HCT116 (cell line): ENCODE data around the gene EIF2AK2. TPM values are rescaled to one million over a fixed set of nuclear protein-coding genes. Genes with fewer than 3 reads are reported as not detected.

Source experiments
- ATAC-seq: fragments of 200-7000 bp; cut with Tn5 transposase; 2 replicates; pipeline ENCODE4 v1.9.1; 2020; ENCODE audit warnings: mild to moderate bottlenecking, moderate library complexity
- BruUV-seq: library from RNA; stranded (reverse); fragments of 400-500 nt; replicated peaks from 2 replicates; lab custom pipeline; 2021; lab: Mats Ljungman, UMichigan
- CTCF ChIA-PET: fragments of 300-600 bp; sonication (Branson Sonifier 250); formaldehyde crosslinking; loops from one replicate; lab custom pipeline; 2021; ENCODE audit warnings: antibody characterized with exemption; lab: Charles Lee
- POLR2A ChIA-PET: fragments of 300-600, 350-600 bp; sonication (Branson Sonifier 250); formaldehyde crosslinking; loops from one replicate; lab custom pipeline; 2021; ENCODE audit warnings: antibody characterized with exemption; lab: Charles Lee
- RAD21 ChIA-PET, 2 experiments: fragments of 300-600 bp; sonication (Branson Sonifier 250); formaldehyde crosslinking; loops; one replicate each; lab custom pipeline; 2023; ENCODE audit warnings: low total read pairs in 2 of 2; ENCODE audit not compliant: uncharacterized antibody in 2 of 2, unreplicated experiment in 2 of 2, low non-redundant PET in 1 of 2; lab: Charles Lee
- DNase-seq: peaks from one replicate; pipeline ENCODE4 v3.0.0-alpha.2; 2010; ENCODE audit warnings: low read depth, low spot score
- H2AFZ ChIP-seq: fragments of 200-600 bp; shearing (Covaris generic), sonication (generic); 2 replicates; pipeline ENCODE4 v1.6.1; 2017; ENCODE audit warnings: low read depth, mixed run types, mixed read lengths, antibody characterized with exemption, low read length; ENCODE audit not compliant: poor library complexity, severe bottlenecking
- H3K27ac ChIP-seq: 2 replicates; pipeline ENCODE4 v1.5.1; 2012; ENCODE audit warnings: low read depth, low read length
- H3K27me3 ChIP-seq: fragments of 200-600 bp; sonication (generic); 2 replicates; pipeline ENCODE4 v1.6.1; 2016; ENCODE audit warnings: mixed run types, low read length, mixed read lengths; ENCODE audit not compliant: insufficient read depth
- H3K36me3 ChIP-seq, 2 experiments: fragments of 200-500 bp in 1 of 2; fragments of 200-600 bp in 1 of 2; sonication (Bioruptor generic) in 1 of 2; sonication (generic) in 1 of 2; 2 replicates each; pipeline versions ENCODE4 v1.5.1 to v1.6.1; 2014 to 2016; ENCODE audit warnings: low read length in 2 of 2, inconsistent platforms in 1 of 2, mixed read lengths in 1 of 2, mixed run types in 1 of 2; ENCODE audit not compliant: insufficient read depth in 2 of 2, control insufficient read depth in 1 of 2
- H3K4me1 ChIP-seq, 2 experiments: fragments of 200-600 bp in 1 of 2; sonication (generic) in 1 of 2; 2 replicates each; pipeline versions ENCODE4 v1.5.1 to v1.6.1; 2012 to 2017; ENCODE audit warnings: low read length in 2 of 2, inconsistent platforms in 1 of 2, mild to moderate bottlenecking in 1 of 2, mixed read lengths in 1 of 2, mixed run types in 1 of 2, moderate library complexity in 1 of 2; ENCODE audit not compliant: insufficient read depth in 2 of 2, control insufficient read depth in 1 of 2
- H3K4me2 ChIP-seq: fragments of 200-600 bp; sonication (generic); 2 replicates; pipeline ENCODE4 v1.6.1; 2017; ENCODE audit warnings: mixed run types, low read length, mixed read lengths
- H3K4me3 ChIP-seq, 2 experiments: fragments of 200-600 bp in 1 of 2; sonication (generic) in 1 of 2; replicated peaks in 1 of 2; 2 replicates each; pipeline ENCODE4 v1.5.1; 2011 to 2016; ENCODE audit warnings: low read length in 2 of 2, control low read depth in 1 of 2, low read depth in 1 of 2, mild to moderate bottlenecking in 1 of 2, mixed read lengths in 1 of 2, mixed run types in 1 of 2
- H3K79me2 ChIP-seq: fragments of 200-600 bp; sonication (generic); 2 replicates; pipeline ENCODE4 v1.6.1; 2017; ENCODE audit warnings: mild to moderate bottlenecking, mixed run types, low read length, moderate library complexity, mixed read lengths; ENCODE audit not compliant: insufficient read depth
- H3K9ac ChIP-seq: fragments of 200-600 bp; sonication (generic); 2 replicates; pipeline ENCODE4 v1.6.1; 2016; ENCODE audit warnings: low read length, mixed read lengths
- H3K9me2 ChIP-seq: fragments of 200-600 bp; sonication (generic), shearing (Covaris generic); 2 replicates; pipeline ENCODE4 v1.6.1; 2017; ENCODE audit warnings: mixed run types, mild to moderate bottlenecking, moderate library complexity; ENCODE audit not compliant: insufficient read depth
- H3K9me3 ChIP-seq, 2 experiments: fragments of 200-500 bp in 1 of 2; fragments of 200-600 bp in 1 of 2; sonication (Bioruptor generic) in 1 of 2; sonication (generic) in 1 of 2; 2 replicates each; pipeline ENCODE4 v1.6.1; 2014 to 2017; ENCODE audit warnings: low read length in 2 of 2, mixed read lengths in 2 of 2, inconsistent platforms in 1 of 2, low read depth in 1 of 2, mild to moderate bottlenecking in 1 of 2, mixed run types in 1 of 2, moderate library complexity in 1 of 2; ENCODE audit not compliant: control insufficient read depth in 1 of 2, insufficient read depth in 1 of 2
- H4K20me1 ChIP-seq: fragments of 200-600 bp; sonication (generic), shearing (Covaris generic); 2 replicates; pipeline ENCODE4 v1.6.1; 2017; ENCODE audit warnings: mixed run types, mild to moderate bottlenecking, moderate library complexity; ENCODE audit not compliant: insufficient read depth
- CBX3 ChIP-seq: IDR thresholded peaks from 2 replicates; pipeline ENCODE4 v1.6.1; 2012; ENCODE audit warnings: low read depth
- CEBPB ChIP-seq: IDR thresholded peaks from 2 replicates; pipeline ENCODE4 v1.6.1; 2012; ENCODE audit warnings: low read depth
- EGR1 ChIP-seq: IDR thresholded peaks from 2 replicates; pipeline ENCODE4 v1.6.1; 2012; ENCODE audit warnings: low read depth
- ELF1 ChIP-seq: IDR thresholded peaks from 2 replicates; pipeline ENCODE4 v1.6.1; 2012; ENCODE audit warnings: low read depth, borderline replicate concordance
- FOSL1 ChIP-seq: IDR thresholded peaks from 2 replicates; pipeline ENCODE4 v1.6.1; 2012; ENCODE audit warnings: low read depth
- RAD21 ChIP-seq: IDR thresholded peaks from 2 replicates; pipeline ENCODE4 v1.6.1; 2012; ENCODE audit warnings: low read depth, mild to moderate bottlenecking
- SP1 ChIP-seq: IDR thresholded peaks from 2 replicates; pipeline ENCODE4 v1.6.1; 2012; ENCODE audit warnings: low read depth
- YY1 ChIP-seq: IDR thresholded peaks from 2 replicates; pipeline ENCODE4 v1.6.1; 2011; ENCODE audit warnings: low read length, low read depth, moderate library complexity, mild to moderate bottlenecking; ENCODE audit not compliant: insufficient replicate concordance; ENCODE audit errors: extremely low read depth
- ZFX ChIP-seq: fragments of 450-650 bp; IDR thresholded peaks from 2 replicates; pipeline ENCODE4 v1.6.1; 2017
- ZNF274 ChIP-seq: fragments of 200-500 bp; sonication (Bioruptor generic); IDR thresholded peaks from 2 replicates; pipeline ENCODE4 v1.6.1; 2014; ENCODE audit warnings: mild to moderate bottlenecking, low read depth, low read length, inconsistent platforms
- intact Hi-C: fragments of 100-400 bp; cut with micrococcal nuclease; formaldehyde crosslinking; loops from 2 replicates; pipeline ENCODE4 v1.10.0; 2022
- total RNA-seq: library from RNA; stranded (reverse); gene quantifications from one replicate; pipeline ENCODE4 v1.2.1, GENCODE V29; 2021; ENCODE audit not compliant: unreplicated experiment
- TF ChIP-seq, protein P1 (sequence below): IDR thresholded peaks from 2 replicates; pipeline ENCODE4 v1.6.1; 2011; ENCODE audit warnings: mild to moderate bottlenecking, low read length, moderate library complexity; ENCODE audit not compliant: insufficient replicate concordance; ENCODE audit errors: extremely low read depth
- TF ChIP-seq, protein P2 (sequence below): IDR thresholded peaks from 2 replicates; pipeline ENCODE4 v1.6.1; 2012; ENCODE audit warnings: low read depth
- TF ChIP-seq, protein P3 (sequence below): IDR thresholded peaks from 2 replicates; pipeline ENCODE4 v1.6.1; 2012
- TF ChIP-seq, protein P4 (sequence below), 3 experiments: fragments of 200-600 bp in 1 of 3; sonication (generic) in 1 of 3; IDR thresholded peaks in 2 of 3; conservative IDR thresholded peaks in 1 of 3; 2 replicates each; pipeline ENCODE4 v1.5.1; 2012 to 2017; ENCODE audit warnings: low read depth in 2 of 3, low read length in 2 of 3, antibody characterized with exemption in 1 of 3, borderline replicate concordance in 1 of 3, control low read depth in 1 of 3, mild to moderate bottlenecking in 1 of 3, mixed read lengths in 1 of 3, mixed run types in 1 of 3, moderate library complexity in 1 of 3; ENCODE audit not compliant: insufficient read depth in 1 of 3

EIF2AK2 gene
- total RNA-seq, 1 experiment from 2014 or later, result 40.7 TPM

DNA sequence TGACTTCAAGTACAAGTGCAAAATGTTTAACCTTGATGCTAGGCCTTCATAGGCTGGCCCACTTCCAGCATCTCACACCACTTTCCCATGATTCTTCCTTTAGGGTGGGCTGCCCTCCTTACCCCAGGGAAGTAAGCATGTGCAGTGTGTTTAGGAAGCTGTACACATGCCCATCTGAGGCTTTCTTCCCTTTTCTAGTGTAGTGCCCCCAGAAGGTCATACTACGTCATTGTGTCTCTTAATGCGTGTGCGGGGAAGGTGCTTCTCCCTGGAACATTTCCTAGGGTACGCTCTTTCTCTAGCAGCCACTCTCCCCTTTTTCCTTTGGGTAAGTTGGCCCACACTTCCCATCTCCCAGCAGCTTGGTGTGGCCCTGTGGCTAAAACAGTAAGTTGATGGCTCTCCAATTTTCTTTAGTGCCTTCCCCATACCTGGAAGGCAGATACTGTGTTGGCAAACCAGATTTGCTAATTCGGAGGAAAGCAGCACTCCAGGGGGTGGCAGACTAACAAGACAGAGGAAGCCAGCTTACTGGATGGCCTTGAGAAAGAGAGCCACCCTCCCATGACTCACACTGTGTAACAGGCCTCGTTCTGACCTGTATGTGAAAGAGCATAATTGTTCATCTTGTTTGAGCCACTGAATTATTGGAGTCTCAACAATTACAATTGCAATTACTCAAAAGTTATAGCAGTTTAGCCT is 32.8 kb upstream of the EIF2AK2 start (continued):
- TF ChIP-seq, protein P1, sequence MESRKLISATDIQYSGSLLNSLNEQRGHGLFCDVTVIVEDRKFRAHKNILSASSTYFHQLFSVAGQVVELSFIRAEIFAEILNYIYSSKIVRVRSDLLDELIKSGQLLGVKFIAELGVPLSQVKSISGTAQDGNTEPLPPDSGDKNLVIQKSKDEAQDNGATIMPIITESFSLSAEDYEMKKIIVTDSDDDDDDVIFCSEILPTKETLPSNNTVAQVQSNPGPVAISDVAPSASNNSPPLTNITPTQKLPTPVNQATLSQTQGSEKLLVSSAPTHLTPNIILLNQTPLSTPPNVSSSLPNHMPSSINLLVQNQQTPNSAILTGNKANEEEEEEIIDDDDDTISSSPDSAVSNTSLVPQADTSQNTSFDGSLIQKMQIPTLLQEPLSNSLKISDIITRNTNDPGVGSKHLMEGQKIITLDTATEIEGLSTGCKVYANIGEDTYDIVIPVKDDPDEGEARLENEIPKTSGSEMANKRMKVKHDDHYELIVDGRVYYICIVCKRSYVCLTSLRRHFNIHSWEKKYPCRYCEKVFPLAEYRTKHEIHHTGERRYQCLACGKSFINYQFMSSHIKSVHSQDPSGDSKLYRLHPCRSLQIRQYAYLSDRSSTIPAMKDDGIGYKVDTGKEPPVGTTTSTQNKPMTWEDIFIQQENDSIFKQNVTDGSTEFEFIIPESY, result no peak
- TF ChIP-seq ZFX, result 0 out of 2 replicates have a peak, but pooled peaks have one; percentile 8

DNA sequence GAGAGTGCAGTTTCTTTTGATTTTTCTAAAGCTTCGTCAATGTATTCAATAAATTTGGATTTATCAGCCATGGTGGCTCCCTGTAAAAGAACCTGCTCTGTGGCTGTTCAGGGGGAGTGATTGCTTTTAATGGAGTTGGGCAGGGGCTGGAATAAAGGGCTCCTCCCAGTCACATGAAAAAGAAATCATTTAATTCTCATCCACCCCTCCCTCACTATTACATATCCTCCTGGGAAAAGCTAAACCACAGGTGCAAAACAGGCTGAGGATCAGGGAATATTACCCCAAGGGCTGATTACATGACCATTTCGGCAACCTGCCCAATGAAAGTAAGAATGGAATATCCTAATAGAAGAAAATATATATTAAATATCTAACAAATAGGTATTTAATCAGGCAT is 31.8 kb upstream of the EIF2AK2 start, which contains the start of gene SULT6B1:
Gene SULT6B1, minus strand, starts transcription at position 101 of the 400 bp plus-strand sequence. Its CDS starts 30 bp downstream, at position 71.
- Histone ChIP-seq H3K4me2 (peak within 1 kb of the TSS; percentile 71), H4K20me1 (no peaks in the 10 kb centered on the region), H3K9me2 (no peaks in the 10 kb centered on the region), H3K9me3 (no peaks in the 10 kb centered on the region), H3K27ac (peak within 1 kb of the TSS; percentile 51), H3K4me3 (peak within 1 kb of the TSS in 1 of 2 experiments; percentile 30; a peak in 2 of 4 replicates), H3K36me3 (no peaks in the 10 kb centered on the region), H2AFZ (peak within 1 kb of the TSS; percentile 81), H3K79me2 (no peaks in the 10 kb centered on the region), H3K4me1 (peaks cover 11 to 19% of the 10 kb centered on the region in 2 experiments), H3K27me3 (no peaks in the 10 kb centered on the region), H3K9ac (peak within 1 kb of the TSS; percentile 38)
- ChIA-PET RAD21 (no interaction called here), CTCF (interaction anchor here (1.1 to 2.6 kb wide), 2 partner anchors 8 to 27 kb away, joined by 3 to 7 read pairs; no protein-coding TSS in a partner anchor), POLR2A (no interaction called here)
- intact Hi-C loops, result no loop called here
- DNase-seq (no peak), ATAC-seq (no peak)
- BruUV-seq, result no TSS peak
- no peak for TF ChIP-seq EGR1
- TF ChIP-seq, protein P2, sequence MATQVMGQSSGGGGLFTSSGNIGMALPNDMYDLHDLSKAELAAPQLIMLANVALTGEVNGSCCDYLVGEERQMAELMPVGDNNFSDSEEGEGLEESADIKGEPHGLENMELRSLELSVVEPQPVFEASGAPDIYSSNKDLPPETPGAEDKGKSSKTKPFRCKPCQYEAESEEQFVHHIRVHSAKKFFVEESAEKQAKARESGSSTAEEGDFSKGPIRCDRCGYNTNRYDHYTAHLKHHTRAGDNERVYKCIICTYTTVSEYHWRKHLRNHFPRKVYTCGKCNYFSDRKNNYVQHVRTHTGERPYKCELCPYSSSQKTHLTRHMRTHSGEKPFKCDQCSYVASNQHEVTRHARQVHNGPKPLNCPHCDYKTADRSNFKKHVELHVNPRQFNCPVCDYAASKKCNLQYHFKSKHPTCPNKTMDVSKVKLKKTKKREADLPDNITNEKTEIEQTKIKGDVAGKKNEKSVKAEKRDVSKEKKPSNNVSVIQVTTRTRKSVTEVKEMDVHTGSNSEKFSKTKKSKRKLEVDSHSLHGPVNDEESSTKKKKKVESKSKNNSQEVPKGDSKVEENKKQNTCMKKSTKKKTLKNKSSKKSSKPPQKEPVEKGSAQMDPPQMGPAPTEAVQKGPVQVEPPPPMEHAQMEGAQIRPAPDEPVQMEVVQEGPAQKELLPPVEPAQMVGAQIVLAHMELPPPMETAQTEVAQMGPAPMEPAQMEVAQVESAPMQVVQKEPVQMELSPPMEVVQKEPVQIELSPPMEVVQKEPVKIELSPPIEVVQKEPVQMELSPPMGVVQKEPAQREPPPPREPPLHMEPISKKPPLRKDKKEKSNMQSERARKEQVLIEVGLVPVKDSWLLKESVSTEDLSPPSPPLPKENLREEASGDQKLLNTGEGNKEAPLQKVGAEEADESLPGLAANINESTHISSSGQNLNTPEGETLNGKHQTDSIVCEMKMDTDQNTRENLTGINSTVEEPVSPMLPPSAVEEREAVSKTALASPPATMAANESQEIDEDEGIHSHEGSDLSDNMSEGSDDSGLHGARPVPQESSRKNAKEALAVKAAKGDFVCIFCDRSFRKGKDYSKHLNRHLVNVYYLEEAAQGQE, result no peak
- TF ChIP-seq FOSL1, result no peak
- no peak for TF ChIP-seq CEBPB
- no peak for TF ChIP-seq YY1
- no peak for TF ChIP-seq CBX3
- no peak for TF ChIP-seq RAD21
- no peak for TF ChIP-seq ELF1
- TF ChIP-seq ZFX, result no peak
- TF ChIP-seq, protein P3, sequence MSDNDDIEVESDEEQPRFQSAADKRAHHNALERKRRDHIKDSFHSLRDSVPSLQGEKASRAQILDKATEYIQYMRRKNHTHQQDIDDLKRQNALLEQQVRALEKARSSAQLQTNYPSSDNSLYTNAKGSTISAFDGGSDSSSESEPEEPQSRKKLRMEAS, result no peak
- TF ChIP-seq ZNF274, result no peak
- TF ChIP-seq, protein P4, sequence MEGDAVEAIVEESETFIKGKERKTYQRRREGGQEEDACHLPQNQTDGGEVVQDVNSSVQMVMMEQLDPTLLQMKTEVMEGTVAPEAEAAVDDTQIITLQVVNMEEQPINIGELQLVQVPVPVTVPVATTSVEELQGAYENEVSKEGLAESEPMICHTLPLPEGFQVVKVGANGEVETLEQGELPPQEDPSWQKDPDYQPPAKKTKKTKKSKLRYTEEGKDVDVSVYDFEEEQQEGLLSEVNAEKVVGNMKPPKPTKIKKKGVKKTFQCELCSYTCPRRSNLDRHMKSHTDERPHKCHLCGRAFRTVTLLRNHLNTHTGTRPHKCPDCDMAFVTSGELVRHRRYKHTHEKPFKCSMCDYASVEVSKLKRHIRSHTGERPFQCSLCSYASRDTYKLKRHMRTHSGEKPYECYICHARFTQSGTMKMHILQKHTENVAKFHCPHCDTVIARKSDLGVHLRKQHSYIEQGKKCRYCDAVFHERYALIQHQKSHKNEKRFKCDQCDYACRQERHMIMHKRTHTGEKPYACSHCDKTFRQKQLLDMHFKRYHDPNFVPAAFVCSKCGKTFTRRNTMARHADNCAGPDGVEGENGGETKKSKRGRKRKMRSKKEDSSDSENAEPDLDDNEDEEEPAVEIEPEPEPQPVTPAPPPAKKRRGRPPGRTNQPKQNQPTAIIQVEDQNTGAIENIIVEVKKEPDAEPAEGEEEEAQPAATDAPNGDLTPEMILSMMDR (IDR thresholded peaks at IDR 0.05 in 2 of 3, conservative IDR thresholded peaks at IDR 0.05 in 1 of 3; ENCODE audit: borderline replicate concordance in 1 of 3, insufficient read depth in 1 of 3, low read depth in 2 of 3, low read length in 2 of 3), result no peak
- TF ChIP-seq SP1, result no peak
